K562 (cell line): ENCODE measurements around the gene SIGLEC5. TPM values are rescaled to one million over a fixed set of nuclear protein-coding genes. Genes with fewer than 3 reads are reported as not detected.

Source experiments
- ATF4 ChIP-seq: fragments of 450-650 bp; formaldehyde crosslinking; IDR thresholded peaks from 2 replicates; pipeline ENCODE4 v1.4.0; 2022; ENCODE audit warnings: mild to moderate bottlenecking, moderate library complexity
- CHD7 ChIP-seq: fragments of 200-600 bp; sonication (generic); IDR thresholded peaks from one replicate; pipeline ENCODE4 v1.6.1; 2012; ENCODE audit warnings: mild to moderate bottlenecking, low read depth, low read length, inconsistent platforms
- DEAF1 ChIP-seq: fragments of 450-650 bp; formaldehyde crosslinking; IDR thresholded peaks from 2 replicates; pipeline ENCODE4 v1.4.0; 2020; ENCODE audit warnings: mild to moderate bottlenecking, moderate library complexity
- FOXO4 ChIP-seq: fragments of 450-650 bp; formaldehyde crosslinking; IDR thresholded peaks from 2 replicates; pipeline ENCODE4 v1.4.0; 2020; ENCODE audit warnings: mild to moderate bottlenecking, moderate library complexity
- GABPA ChIP-seq: fragments of 200-800 bp; sonication (Bioruptor generic); conservative IDR thresholded peaks from 2 replicates; pipeline ENCODE4 v1.6.1; 2016; ENCODE audit warnings: low read depth, missing genetic modification characterization, missing compliant biosample characterization
- HCFC1 ChIP-seq: IDR thresholded peaks from 2 replicates; pipeline ENCODE4 v1.6.1; 2012; ENCODE audit warnings: low read depth, low read length, improper control_type of control experiment
- MEF2A ChIP-seq: IDR thresholded peaks from 2 replicates; pipeline ENCODE4 v1.6.1; 2011; ENCODE audit warnings: low read depth, mild to moderate bottlenecking, low read length, moderate library complexity; ENCODE audit not compliant: control insufficient read depth
- PTRF ChIP-seq: fragments of 450-650 bp; IDR thresholded peaks from 2 replicates; pipeline ENCODE4 v1.6.1; 2016; ENCODE audit warnings: mild to moderate bottlenecking, missing genetic modification characterization, missing compliant biosample characterization
- TARDBP ChIP-seq: fragments of 450-650 bp; IDR thresholded peaks from 2 replicates; pipeline ENCODE4 v1.6.1; 2016
- TBL1XR1 ChIP-seq, 2 experiments: IDR thresholded peaks; 2 replicates each; pipeline ENCODE4 v1.6.1; 2012; ENCODE audit warnings: improper control_type of control experiment in 2 of 2, low read length in 2 of 2, mild to moderate bottlenecking in 1 of 2
- ZNF263 ChIP-seq: sonication (generic); formaldehyde crosslinking; IDR thresholded peaks from 2 replicates; pipeline ENCODE4 v1.8.0; 2022; ENCODE audit warnings: mild to moderate bottlenecking, missing genetic modification reagents, borderline replicate concordance
- polyA plus RNA-seq, 8 experiments: library from polyadenylated mRNA; depleted of rRNA in 4 of 8; stranded (reverse) in 5 of 8; unstranded in 3 of 8; fragments of >200 nt; fragmentation: Nextera tagmentation in 2 of 8; fragmentation: Illumina TruSeq in 1 of 8; extraction: Ambion mirVana in 2 of 8; extraction: Trizol in 1 of 8; gene quantifications; 2 replicates each; pipeline versions ENCODE4 v1.2.1 to v1.2.3, GENCODE V29; 2011 to 2014; ENCODE audit warnings: inconsistent platforms in 1 of 8, missing spikeins in 1 of 8
- total RNA-seq, 7 experiments: library from RNA; depleted of rRNA in 6 of 7; stranded (reverse); fragments of >200 nt in 6 of 7; fragmentation: Illumina TruSeq in 2 of 7; extraction: Trizol in 2 of 7; gene quantifications; 2 replicates each; pipeline versions ENCODE4 v1.2.1 to v1.2.3, GENCODE V29; 2011 to 2021; ENCODE audit warnings: low replicate concordance in 1 of 7

Gene SIGLEC5
- total and polyA plus RNA-seq, 9 of the 15 experiments (the other 6 are each of a cell fraction or from before 2014, with no cell fraction given): 0.14 TPM; not detected in 8

GRCh38 chr19:51593969-51594773 is 36.0 kb downstream of the SIGLEC5 start (continued):
- TF ChIP-seq DEAF1 (CRISPR knock-in tag) (no peak), HCFC1 (peak; percentile 100), ATF4 (CRISPR knock-in tag) (0 out of 2 replicates have a peak, but pooled peaks have one; percentile 53), TBL1XR1 (IDR thresholded peaks at IDR 0.05; ENCODE audit: low read length in 2 of 2) (peak in 1 of 2 experiments; percentile 33; a peak in 1 of 4 replicates), GABPA (tag) (peak; percentile 71), FOXO4 (no peak), TARDBP (no peak), PTRF (tag) (no peak), CHD7 (no peak), MEF2A (no peak), ZNF263 (CRISPR knock-in tag) (peak; percentile 71; the same call in 1 of the 2 replicates)
